ENCODE results near the gene PLEK. TPM values are rescaled to one million over a fixed set of nuclear protein-coding genes. Genes with fewer than 3 reads are reported as not detected.
A peak's percentile ranks its signal among the peaks of the same experiment; 100 is the strongest.

Gene PLEK
- total RNA-seq, 1 experiment from 2014 or later, result not detected

GRCh38 chr2:68357605-68358337 lies 7.3 kb upstream of the PLEK start:
- Histone ChIP-seq H4K20me1 (ENCODE audit: insufficient read depth) (no peaks in the 10 kb centered on the region), H2AFZ (no peak overlapping the region), H3K27ac (no peak overlapping the region), H3K4me1 (replicated peaks; ENCODE audit: insufficient read depth) (peaks cover 4% of the 10 kb centered on the region; the same call in 1 of the 2 replicates), H3K4me2 (no peak overlapping the region), H3K36me3 (ENCODE audit: low read depth) (no peaks in the 10 kb centered on the region), H3F3A (ENCODE audit: insufficient read depth, low read depth) (no peaks in the 10 kb centered on the region), H3K9me2 (ENCODE audit: insufficient read depth) (no peaks in the 10 kb centered on the region), H3K4me3 (no peak overlapping the region), H3K27me3 (ENCODE audit: insufficient read depth, low read depth) (no peaks in the 10 kb centered on the region), H3K79me2 (ENCODE audit: low read depth) (no peaks in the 10 kb centered on the region), H3K9me3 (ENCODE audit: insufficient read depth, low read depth) (no peaks in the 10 kb centered on the region)
- TF ChIP-seq CTCF (conservative IDR thresholded peaks at IDR 0.05) (peak; percentile 63), EZH2 (IDR thresholded peaks at IDR 0.05; ENCODE audit: low read depth) (no peak)
- ChIA-PET CTCF (interaction anchor here (0.7 kb wide), 1 partner anchor 52 kb away, joined by 8 read pairs; no protein-coding TSS in a partner anchor), POLR2A (ENCODE audit: unreplicated experiment) (interaction anchor here (0.6 kb wide), 1 partner anchor 22 kb away, joined by 4 read pairs; no protein-coding TSS in a partner anchor)
- BruUV-seq (replicated peaks), result no TSS peak
- DNase-seq, result peak; percentile 26 to 51
- intact Hi-C loops (cut with micrococcal nuclease; ENCODE audit: unreplicated experiment), result no loop called here

GRCh38 chr2:68359889-68360288 lies 5.2 kb upstream of the PLEK start:
- no peaks in the 10 kb centered on the region for H3K9me2 ChIP-seq (ENCODE audit: insufficient read depth)
- no peak for DNase-seq
- POLR2A ChIA-PET (ENCODE audit: unreplicated experiment), result no interaction called here
- no peak overlapping the region for H3K4me3 ChIP-seq
- no TSS peak for BruUV-seq (replicated peaks)
- H2AFZ ChIP-seq, result no peak overlapping the region
- intact Hi-C loops (cut with micrococcal nuclease; ENCODE audit: unreplicated experiment), result no loop called here
- no peaks in the 10 kb centered on the region for H3K27me3 ChIP-seq (ENCODE audit: insufficient read depth, low read depth)
- no peak overlapping the region for H3K4me2 ChIP-seq
- H4K20me1 ChIP-seq (ENCODE audit: insufficient read depth), result no peaks in the 10 kb centered on the region
- H3K9me3 ChIP-seq (ENCODE audit: insufficient read depth, low read depth), result no peaks in the 10 kb centered on the region
- H3F3A ChIP-seq (ENCODE audit: insufficient read depth, low read depth), result no peaks in the 10 kb centered on the region
- no peak overlapping the region for H3K27ac ChIP-seq
- no peaks in the 10 kb centered on the region for H3K4me1 ChIP-seq (replicated peaks; ENCODE audit: insufficient read depth)
- no peaks in the 10 kb centered on the region for H3K36me3 ChIP-seq (ENCODE audit: low read depth)
- TF ChIP-seq EZH2 (IDR thresholded peaks at IDR 0.05; ENCODE audit: low read depth) (no peak), CTCF (conservative IDR thresholded peaks at IDR 0.05) (no peak)
- CTCF ChIA-PET, result no interaction called here
- no peaks in the 10 kb centered on the region for H3K79me2 ChIP-seq (ENCODE audit: low read depth)

- Histone ChIP-seq H3K79me2 (ENCODE audit: low read depth) (no peaks in the 10 kb centered on the region), H3K9me2 (ENCODE audit: insufficient read depth) (no peaks in the 10 kb centered on the region), H3K27me3 (ENCODE audit: insufficient read depth, low read depth) (no peaks in the 10 kb centered on the region), H2AFZ (peak overlapping the region; percentile 69; the same call in 1 of the 2 replicates), H3K36me3 (ENCODE audit: low read depth) (no peaks in the 10 kb centered on the region), H4K20me1 (ENCODE audit: insufficient read depth) (no peaks in the 10 kb centered on the region), H3K9me3 (ENCODE audit: insufficient read depth, low read depth) (no peaks in the 10 kb centered on the region), H3K4me3 (no peak overlapping the region; the same call in 1 of the 2 replicates), H3K4me1 (replicated peaks; ENCODE audit: insufficient read depth) (no peaks in the 10 kb centered on the region), H3K27ac (no peak overlapping the region), H3F3A (ENCODE audit: insufficient read depth, low read depth) (no peaks in the 10 kb centered on the region), H3K4me2 (peak overlapping the region; percentile 38; the same call in 1 of the 2 replicates)
- BruUV-seq (replicated peaks), result no TSS peak
- ChIA-PET POLR2A (ENCODE audit: unreplicated experiment) (no interaction called here), CTCF (no interaction called here)
- TF ChIP-seq CTCF (conservative IDR thresholded peaks at IDR 0.05) (peak; percentile 88), EZH2 (IDR thresholded peaks at IDR 0.05; ENCODE audit: low read depth) (no peak)
- intact Hi-C loops (cut with micrococcal nuclease; ENCODE audit: unreplicated experiment), result loop anchor here (1.0 kb wide), 1 partner anchor 79 kb away; no protein-coding TSS in a partner anchor
- DNase-seq, result peak; percentile 33 to 59
Observed at GRCh38 chr2:68362069-68362468, 3.0 kb upstream of the PLEK start.
